Right lobe of liver (tissue), 6 donors: ENCODE results near the gene GRIN2A. TPM values are rescaled to one million over a fixed set of nuclear protein-coding genes. Genes with fewer than 3 reads are reported as not detected.

Source experiments
- ATAC-seq, 4 donors: fragments of 200-7000 bp; cut with Tn5 transposase; one replicate each; pipeline ENCODE4 v1.9.1; 2020; ENCODE audit warnings: mild to moderate bottlenecking in 4 of 4, moderate library complexity in 4 of 4
- DNase-seq, 3 donors: peaks; one replicate each; pipeline ENCODE4 v3.0.0-alpha.2; 2020
- H3K27ac ChIP-seq, 3 donors: fragments of 200-600 bp; one replicate each; pipeline ENCODE4 v1.8.0; 2022
- H3K27me3 ChIP-seq, 2 donors: fragments of 200-600 bp; one replicate each; pipeline ENCODE4 v1.8.0; 2022
- H3K36me3 ChIP-seq, 4 donors: fragments of 200-600 bp; sonication (generic) in 1 of 4; one replicate each; pipeline versions ENCODE4 v1.5.1 to v1.8.0; 2017 to 2022; ENCODE audit warnings: control low read depth in 1 of 4
- H3K4me1 ChIP-seq, 4 donors: fragments of 200-600 bp; sonication (generic) in 1 of 4; one replicate each; pipeline versions ENCODE4 v1.5.1 to v1.8.0; 2017 to 2022; ENCODE audit warnings: control low read depth in 1 of 4
- H3K4me3 ChIP-seq, 3 donors: fragments of 200-600 bp; one replicate each; pipeline ENCODE4 v1.8.0; 2022
- H3K9me3 ChIP-seq, 4 donors: fragments of 200-600 bp; sonication (generic) in 1 of 4; one replicate each; pipeline versions ENCODE4 v1.5.1 to v1.8.0; 2017 to 2022; ENCODE audit warnings: control low read depth in 1 of 4
- CTCF ChIP-seq, 4 donors: fragments of 200-600 bp in 3 of 4; fragments of 450-650 bp in 1 of 4; IDR thresholded peaks; one replicate each; pipeline versions ENCODE4 v1.5.1 to v1.8.0; 2016 to 2022; ENCODE audit warnings: antibody characterized with exemption in 4 of 4, mild to moderate bottlenecking in 2 of 4
- POLR2A ChIP-seq: fragments of 450-650 bp; IDR thresholded peaks from one replicate; pipeline ENCODE4 v1.6.1; 2017; ENCODE audit warnings: antibody characterized with exemption, mild to moderate bottlenecking
- WGBS: methylation state at CpG from one replicate; pipeline ENCODE4 v1.1.6; 2018; ENCODE audit warnings: low coverage, low lambda C conversion rate; ENCODE audit not compliant: insufficient coverage; ENCODE audit errors: missing lambda C conversion rate; 5-methylcytosine and 5-hydroxymethylcytosine counted together
- intact Hi-C, 2 donors: fragments of 100-400 bp; cut with DNase I; formaldehyde crosslinking; loops; one replicate each; pipeline versions ENCODE4 v1.11.2 to v1.14.1; 2022
- total RNA-seq, 6 experiments: library from RNA; depleted of rRNA in 2 of 6; stranded (reverse); fragments of >200 nt in 2 of 6; fragmentation: NEBNext Ultra II Directional in 3 of 6; extraction: Animal tissue kit (Norgen Biotek cat#: 25700) in 3 of 6; gene quantifications; one replicate each; pipeline versions ENCODE4 v1.1.0 to v1.2.4, GENCODE V29; 2016 to 2023
- donor health status: DM: no; HTN: yes; CAD: no.
- donor health status: DM: no; HTN: no; CAD: no.
- donor health status: DM: no; HTN: no; CAD: no.
- donor health status: DM: no; HTN: yes; CAD: no.
- donor health status: DM: no; HTN: yes; CAD: no.

GRIN2A gene
- total RNA-seq, 6 experiments from 2014 or later: not detected

DNA sequence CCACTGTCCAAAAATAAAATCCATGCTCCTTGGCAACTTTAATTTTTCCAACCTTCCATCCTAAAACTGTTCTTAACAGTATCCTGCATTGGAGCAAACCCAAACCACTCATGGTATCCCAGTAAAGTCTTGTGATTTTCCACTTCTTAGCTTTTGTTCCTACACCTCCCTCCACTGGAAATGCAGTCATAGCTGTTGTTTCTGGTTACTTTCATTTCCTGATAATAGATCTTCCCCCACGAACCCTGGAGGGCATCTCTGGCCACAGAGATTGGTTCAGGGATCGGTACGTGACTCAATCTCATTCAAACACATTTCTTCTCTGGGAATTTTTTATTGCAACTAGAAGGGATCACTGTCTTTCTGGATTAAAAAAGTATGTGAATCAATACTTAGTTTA is 276.0 kb downstream of the GRIN2A start:
- intact Hi-C loops: no loop called here
- Histone ChIP-seq H3K27me3 (no peaks in the 10 kb centered on the region), H3K9me3 (no peaks in the 10 kb centered on the region), H3K4me1 (no peaks in the 10 kb centered on the region), H3K27ac (no peak overlapping the region), H3K4me3 (no peak overlapping the region), H3K36me3 (no peaks in the 10 kb centered on the region)
- WGBS: 42% methylated on average over 3 of the region's 3 CpGs
- TF ChIP-seq POLR2A (no peak), CTCF (IDR thresholded peaks at IDR 0.05) (no peak)
- ATAC-seq: no peak
- no peak for DNase-seq

- Histone ChIP-seq H3K4me3 (no peak overlapping the region), H3K27ac (no peak overlapping the region), H3K27me3 (no peaks in the 10 kb centered on the region), H3K36me3 (no peaks in the 10 kb centered on the region), H3K4me1 (no peaks in the 10 kb centered on the region), H3K9me3 (no peaks in the 10 kb centered on the region)
- 80% methylated on average over 2 of the region's 2 CpGs for WGBS
- no peak for TF ChIP-seq POLR2A
- no peak for TF ChIP-seq CTCF (IDR thresholded peaks at IDR 0.05)
- ATAC-seq (no peak), DNase-seq (no peak)
- intact Hi-C loops: no loop called here
Measured at GRCh38 chr16:9904526-9904925, 277.7 kb downstream of the GRIN2A start.

DNA sequence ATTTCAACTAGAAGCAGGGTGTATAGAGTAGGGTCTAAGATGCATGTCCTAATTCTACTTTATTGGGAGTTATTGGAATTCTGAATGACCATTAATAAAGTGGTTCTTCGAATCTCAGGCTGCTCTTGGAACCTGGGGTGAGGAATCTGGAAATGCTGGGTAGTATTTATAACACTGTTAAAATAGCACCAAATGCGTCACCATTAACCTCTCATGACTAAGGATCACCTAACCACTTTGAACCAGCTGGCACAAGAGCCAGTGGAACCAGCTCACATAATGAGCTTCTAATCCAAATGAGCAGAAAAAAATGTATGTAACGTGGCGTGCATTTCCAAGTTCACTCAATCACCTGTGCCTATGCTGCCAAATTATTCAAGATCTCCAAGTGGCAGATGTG is 281.7 kb downstream of the GRIN2A start:
- H3K4me1 ChIP-seq: no peaks in the 10 kb centered on the region
- no peaks in the 10 kb centered on the region for H3K36me3 ChIP-seq
- intact Hi-C loops: no loop called here
- no peak overlapping the region for H3K27ac ChIP-seq
- no peaks in the 10 kb centered on the region for H3K9me3 ChIP-seq
- TF ChIP-seq POLR2A: no peak
- WGBS: 44% methylated on average over 4 of the region's 4 CpGs
- DNase-seq (no peak), ATAC-seq (no peak)
- H3K27me3 ChIP-seq: no peaks in the 10 kb centered on the region
- no peak overlapping the region for H3K4me3 ChIP-seq

DNA sequence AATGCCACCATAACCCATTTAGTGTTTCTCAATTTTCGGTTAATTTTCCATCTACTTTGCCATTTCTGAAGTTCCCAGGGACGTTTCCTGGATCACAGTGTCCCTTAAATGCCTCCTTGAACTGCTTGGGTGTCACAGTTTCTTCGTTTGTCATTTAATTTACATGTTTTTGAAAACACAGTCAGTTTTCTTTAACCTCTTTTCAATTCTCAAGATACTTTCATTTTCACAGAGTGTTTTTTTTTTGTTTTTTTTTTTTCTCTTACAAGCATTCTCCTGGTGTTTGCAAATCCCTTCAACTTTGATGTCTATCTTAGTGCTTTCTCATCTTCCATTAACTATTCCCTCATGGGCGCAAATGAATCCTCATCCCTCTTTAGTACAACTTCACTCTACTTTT is 283.7 kb downstream of the GRIN2A start:
- H3K9me3 ChIP-seq: no peaks in the 10 kb centered on the region
- no peaks in the 10 kb centered on the region for H3K4me1 ChIP-seq
- ATAC-seq (no peak), DNase-seq (no peak)
- intact Hi-C loops: no loop called here
- 21% methylated on average over 3 of the region's 4 CpGs for WGBS
- no peak for TF ChIP-seq CTCF (IDR thresholded peaks at IDR 0.05)
- TF ChIP-seq POLR2A: no peak
- no peaks in the 10 kb centered on the region for H3K36me3 ChIP-seq
- no peak overlapping the region for H3K27ac ChIP-seq
- no peaks in the 10 kb centered on the region for H3K27me3 ChIP-seq
- H3K4me3 ChIP-seq: no peak overlapping the region

- Histone ChIP-seq H3K4me3 (no peak overlapping the region), H3K9me3 (no peaks in the 10 kb centered on the region), H3K4me1 (no peaks in the 10 kb centered on the region), H3K27me3 (no peaks in the 10 kb centered on the region), H3K27ac (no peak overlapping the region), H3K36me3 (no peaks in the 10 kb centered on the region)
- intact Hi-C loops: no loop called here
- TF ChIP-seq CTCF (IDR thresholded peaks at IDR 0.05) (no peak), POLR2A (no peak)
- WGBS: 58% methylated on average over 2 of the region's 2 CpGs
- ATAC-seq (no peak), DNase-seq (no peak)
Measured at GRCh38 chr16:9898124-9898523, 284.1 kb downstream of the GRIN2A start.
